IPS-18c (cell line): Measurements from ENCODE around the gene MBTPS1.
A peak's percentile ranks its signal among the peaks of the same experiment; 100 is the strongest.

ENCODE experiments used
- H3K4me3 ChIP-seq: 2 replicates; pipeline ENCODE4 v1.7.0; 2013; ENCODE audit warnings: low read depth, mild to moderate bottlenecking, low read length, moderate library complexity; ENCODE audit not compliant: insufficient read depth
- H3K9me3 ChIP-seq: one replicate; pipeline ENCODE4 v1.6.1; 2013; ENCODE audit warnings: mild to moderate bottlenecking, low read length, moderate library complexity; ENCODE audit not compliant: control insufficient read depth, insufficient read depth

MBTPS1 gene

GRCh38 chr16:84050316-84050715, 66.4 kb downstream of the MBTPS1 start:
- no peak overlapping the region for H3K4me3 ChIP-seq

GRCh38 chr16:84049403-84050060, 67.2 kb downstream of the MBTPS1 start:
- Histone ChIP-seq H3K4me3 (no peak overlapping the region), H3K9me3 (no peaks in the 10 kb centered on the region)

More at GRCh38 chr16:84050316-84050715, 66.4 kb downstream of the MBTPS1 start:
- no peaks in the 10 kb centered on the region for H3K9me3 ChIP-seq

- H3K9me3 ChIP-seq: no peaks in the 10 kb centered on the region
- no peak overlapping the region for H3K4me3 ChIP-seq
Measured at GRCh38 chr16:84048871-84049270, 67.9 kb downstream of the MBTPS1 start.

- no peak overlapping the region for H3K4me3 ChIP-seq
- no peaks in the 10 kb centered on the region for H3K9me3 ChIP-seq
Measured at GRCh38 chr16:84048270-84048669, 68.5 kb downstream of the MBTPS1 start.

- Histone ChIP-seq H3K9me3 (no peaks in the 10 kb centered on the region), H3K4me3 (no peak overlapping the region)
Measured at GRCh38 chr16:84047626-84048025, 69.1 kb downstream of the MBTPS1 start.

- Histone ChIP-seq H3K4me3 (no peak overlapping the region), H3K9me3 (no peaks in the 10 kb centered on the region)
Measured at GRCh38 chr16:84047206-84047605, 69.5 kb downstream of the MBTPS1 start.

- H3K9me3 ChIP-seq: no peaks in the 10 kb centered on the region
- no peak overlapping the region for H3K4me3 ChIP-seq
Measured at GRCh38 chr16:84045818-84046470, 70.8 kb downstream of the MBTPS1 start.

- Histone ChIP-seq H3K9me3 (no peaks in the 10 kb centered on the region), H3K4me3 (no peak overlapping the region)
Measured at GRCh38 chr16:84045001-84045817, 71.5 kb downstream of the MBTPS1 start.

- Histone ChIP-seq H3K9me3 (no peaks in the 10 kb centered on the region), H3K4me3 (no peak overlapping the region)
Measured at GRCh38 chr16:84044118-84044488, 72.6 kb downstream of the MBTPS1 start.

GRCh38 chr16:84043486-84044117, 73.1 kb downstream of the MBTPS1 start:
- Histone ChIP-seq H3K4me3 (peak overlapping the region; percentile 11; the same call in 1 of the 2 replicates), H3K9me3 (no peaks in the 10 kb centered on the region)

- no peaks in the 10 kb centered on the region for H3K9me3 ChIP-seq
- H3K4me3 ChIP-seq: no peak overlapping the region
Measured at GRCh38 chr16:84042879-84043485, 73.8 kb downstream of the MBTPS1 start.

- H3K4me3 ChIP-seq: peak within 1 kb of the TSS; percentile 11; the same call in 1 of the 2 replicates
Measured at GRCh38 chr16:84042308-84042878, 74.3 kb downstream of the MBTPS1 start, which contains the start of gene SLC38A8. SLC38A8 (minus strand) TSS chr16:84042795; CDS start chr16:84042157, 638 bp downstream.

GRCh38 chr16:84041881-84042280, 74.9 kb downstream of the MBTPS1 start:
- no peak overlapping the region for H3K4me3 ChIP-seq
- peaks cover 2% of the 10 kb centered on the region for H3K9me3 ChIP-seq

More at GRCh38 chr16:84042308-84042878, 74.3 kb downstream of the MBTPS1 start, which contains the start of gene SLC38A8:
- no peaks in the 10 kb centered on the region for H3K9me3 ChIP-seq

GRCh38 chr16:84040823-84041820, 75.6 kb downstream of the MBTPS1 start:
- Histone ChIP-seq H3K9me3 (peaks cover 4% of the 10 kb centered on the region), H3K4me3 (no peak overlapping the region)

- Histone ChIP-seq H3K4me3 (no peak overlapping the region), H3K9me3 (peaks cover 6% of the 10 kb centered on the region)
Measured at GRCh38 chr16:84040226-84040822, 76.4 kb downstream of the MBTPS1 start.
